Measurements from ENCODE around the gene C9orf153. TPM values are rescaled to one million over a fixed set of nuclear protein-coding genes. Genes with fewer than 3 reads are reported as not detected.

The C9orf153 gene
- total RNA-seq, 2 donors from 2014 or later = 1.3 to 7.6 TPM

DNA sequence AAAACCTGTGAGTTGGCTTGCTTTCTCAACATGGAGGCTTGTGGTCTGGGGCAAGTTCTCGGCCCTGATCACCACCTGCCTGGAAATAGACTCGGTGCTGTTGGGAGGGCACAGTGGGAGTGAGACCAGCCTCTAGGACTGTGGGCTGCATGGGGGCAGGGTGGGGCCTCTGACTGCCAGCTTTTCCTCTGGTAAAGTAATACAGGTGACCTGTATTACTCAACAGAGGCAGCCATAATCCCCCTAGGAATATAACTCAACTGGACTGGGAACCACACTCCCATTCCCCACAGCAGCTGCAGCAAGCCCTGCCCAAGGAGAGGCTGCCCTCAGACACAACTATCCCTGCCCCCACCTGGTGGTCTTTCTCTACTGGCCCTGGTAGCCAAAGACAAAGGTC, 72.8 kb downstream of the C9orf153 start:
- ATAC-seq = no peak
- WGBS, 2 donors = 88% methylated on average over 2 of the region's 2 CpGs; no CpG with 5 or more reads in 1 of the 2 donors
- Histone ChIP-seq H3K4me1 (peaks cover 4% of the 10 kb centered on the region), H3K27me3 (no peaks in the 10 kb centered on the region), H3K27ac (no peak overlapping the region), H3K9me3 (no peaks in the 10 kb centered on the region), H3K4me3 (no peak overlapping the region), H3K36me3 (replicated peaks in 1 of 2; ENCODE audit: insufficient read depth in 1 of 2, low read depth in 2 of 2) (no peaks in the 10 kb centered on the region)
- intact Hi-C loops (cut with DNase I) = no loop called here
- TF ChIP-seq, protein P1, sequence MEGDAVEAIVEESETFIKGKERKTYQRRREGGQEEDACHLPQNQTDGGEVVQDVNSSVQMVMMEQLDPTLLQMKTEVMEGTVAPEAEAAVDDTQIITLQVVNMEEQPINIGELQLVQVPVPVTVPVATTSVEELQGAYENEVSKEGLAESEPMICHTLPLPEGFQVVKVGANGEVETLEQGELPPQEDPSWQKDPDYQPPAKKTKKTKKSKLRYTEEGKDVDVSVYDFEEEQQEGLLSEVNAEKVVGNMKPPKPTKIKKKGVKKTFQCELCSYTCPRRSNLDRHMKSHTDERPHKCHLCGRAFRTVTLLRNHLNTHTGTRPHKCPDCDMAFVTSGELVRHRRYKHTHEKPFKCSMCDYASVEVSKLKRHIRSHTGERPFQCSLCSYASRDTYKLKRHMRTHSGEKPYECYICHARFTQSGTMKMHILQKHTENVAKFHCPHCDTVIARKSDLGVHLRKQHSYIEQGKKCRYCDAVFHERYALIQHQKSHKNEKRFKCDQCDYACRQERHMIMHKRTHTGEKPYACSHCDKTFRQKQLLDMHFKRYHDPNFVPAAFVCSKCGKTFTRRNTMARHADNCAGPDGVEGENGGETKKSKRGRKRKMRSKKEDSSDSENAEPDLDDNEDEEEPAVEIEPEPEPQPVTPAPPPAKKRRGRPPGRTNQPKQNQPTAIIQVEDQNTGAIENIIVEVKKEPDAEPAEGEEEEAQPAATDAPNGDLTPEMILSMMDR (IDR thresholded peaks at IDR 0.05) = no peak
- no peak for TF ChIP-seq POLR2A (IDR thresholded peaks at IDR 0.05)
- DNase-seq = no peak

DNA sequence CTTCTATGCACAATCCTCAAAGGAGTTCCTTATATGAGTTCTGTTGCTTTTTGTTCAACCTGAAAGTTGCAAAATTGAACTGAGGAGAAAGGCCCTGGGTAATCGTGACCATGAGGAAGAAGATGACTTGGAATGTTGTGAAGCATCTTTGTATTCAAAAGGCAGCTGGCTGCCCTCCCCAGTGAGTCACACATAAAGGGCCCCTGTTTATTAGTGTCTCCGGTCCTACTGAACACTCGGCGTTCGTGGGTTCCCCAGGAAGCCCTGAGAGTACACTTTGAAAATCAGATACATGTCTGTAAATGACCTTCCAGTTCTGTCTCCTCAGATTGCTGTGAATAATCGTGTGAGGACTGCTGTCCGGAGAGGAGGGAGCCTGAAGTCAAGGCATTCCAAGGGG, 73.6 kb downstream of the C9orf153 start:
- WGBS, 2 donors = 81 to 83% methylated on average over 7 of the region's 7 CpGs
- Histone ChIP-seq H3K27ac (no peak overlapping the region), H3K4me3 (no peak overlapping the region), H3K27me3 (no peaks in the 10 kb centered on the region), H3K9me3 (no peaks in the 10 kb centered on the region), H3K36me3 (replicated peaks in 1 of 2; ENCODE audit: insufficient read depth in 1 of 2, low read depth in 2 of 2) (no peaks in the 10 kb centered on the region), H3K4me1 (peaks cover 4% of the 10 kb centered on the region)
- no peak for ATAC-seq
- intact Hi-C loops (cut with DNase I) = no loop called here
- no peak for DNase-seq
- TF ChIP-seq, protein P1 (IDR thresholded peaks at IDR 0.05) = no peak
- TF ChIP-seq POLR2A (IDR thresholded peaks at IDR 0.05) = no peak

DNA sequence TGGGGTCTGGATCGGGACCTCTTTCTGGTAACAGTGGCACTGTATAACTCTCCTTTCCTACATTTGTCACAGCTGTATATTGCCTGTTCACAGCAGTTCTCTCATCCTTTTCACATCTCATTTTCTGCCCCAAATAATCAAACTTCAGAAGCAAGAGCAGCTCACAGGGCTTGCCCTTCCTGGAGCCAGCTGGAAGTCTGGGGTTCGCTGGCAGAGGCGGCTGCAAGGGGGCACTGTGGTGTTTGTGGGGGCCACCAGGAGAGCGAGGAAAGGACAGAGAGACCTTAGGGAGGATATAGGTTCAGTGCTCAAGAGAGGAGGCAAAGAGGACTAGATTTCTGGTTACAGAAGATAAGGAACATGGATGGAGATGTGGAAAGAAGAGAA, 75.3 kb downstream of the C9orf153 start:
- DNase-seq = no peak
- WGBS, 2 donors = 79 to 91% methylated on average over 4 of the region's 4 CpGs
- no peak for ATAC-seq
- Histone ChIP-seq H3K9me3 (no peaks in the 10 kb centered on the region), H3K27me3 (no peaks in the 10 kb centered on the region), H3K4me3 (no peak overlapping the region), H3K27ac (no peak overlapping the region), H3K36me3 (replicated peaks in 1 of 2; ENCODE audit: insufficient read depth in 1 of 2, low read depth in 2 of 2) (no peaks in the 10 kb centered on the region), H3K4me1 (peaks cover 4% of the 10 kb centered on the region)
- intact Hi-C loops (cut with DNase I) = no loop called here
- no peak for TF ChIP-seq POLR2A (IDR thresholded peaks at IDR 0.05)
- TF ChIP-seq, protein P1 (IDR thresholded peaks at IDR 0.05) = no peak

DNA sequence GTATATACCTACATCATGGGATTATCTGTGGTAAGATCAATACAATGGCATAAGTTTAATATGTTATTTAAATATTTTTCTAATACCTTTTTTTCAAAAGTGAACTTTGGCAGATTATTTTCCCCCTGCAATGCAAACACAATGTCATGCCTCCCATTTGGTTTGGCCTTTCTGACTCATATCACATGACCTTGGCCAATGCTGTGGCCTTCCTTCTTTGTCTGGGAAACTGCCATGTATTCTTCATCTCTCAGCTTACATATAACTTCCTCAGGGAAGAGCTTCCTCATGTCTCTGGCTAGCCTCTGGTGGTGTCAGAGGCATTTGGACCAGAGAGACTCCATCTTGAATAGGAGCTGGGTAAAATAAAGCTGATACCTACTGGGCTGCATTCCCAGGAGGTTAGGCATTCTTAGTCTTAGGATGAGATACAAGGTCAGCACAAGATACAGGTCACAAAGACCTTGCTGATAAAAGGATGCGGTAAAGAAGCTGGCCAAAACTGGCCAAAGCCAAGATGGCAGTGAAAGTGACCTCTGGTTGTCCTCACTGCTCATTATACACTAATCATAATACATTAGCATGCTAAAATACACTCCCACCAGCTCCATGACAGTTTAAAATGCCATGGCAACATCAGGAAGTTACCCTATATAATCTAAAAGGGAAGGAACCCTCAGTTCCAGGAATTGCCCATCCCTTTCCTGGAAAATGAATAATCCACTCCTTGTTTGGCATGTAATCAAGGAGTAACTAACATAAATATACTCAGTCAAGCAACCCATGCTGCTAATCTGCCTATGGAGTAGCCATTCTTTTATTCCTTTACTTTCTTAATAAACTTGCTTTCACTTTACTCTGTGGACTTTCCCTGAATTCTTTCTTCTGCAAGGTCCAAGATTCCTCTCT, 76.0 kb downstream of the C9orf153 start:
- 82 to 84% methylated on average over 1 of the region's 1 CpG for WGBS, 2 donors
- Histone ChIP-seq H3K27ac (no peak overlapping the region), H3K9me3 (no peaks in the 10 kb centered on the region), H3K36me3 (replicated peaks in 1 of 2; ENCODE audit: insufficient read depth in 1 of 2, low read depth in 2 of 2) (no peaks in the 10 kb centered on the region), H3K27me3 (no peaks in the 10 kb centered on the region), H3K4me1 (peaks cover 4% of the 10 kb centered on the region), H3K4me3 (no peak overlapping the region)
- no peak for DNase-seq
- TF ChIP-seq, protein P1 (IDR thresholded peaks at IDR 0.05) = no peak
- TF ChIP-seq POLR2A (IDR thresholded peaks at IDR 0.05) = no peak
- no peak for ATAC-seq
- intact Hi-C loops (cut with DNase I) = no loop called here

Data from body of pancreas (tissue), 4 donors.